ENCODE measurements around the gene ALDH3A1.

- no peak for TF ChIP-seq CTCF (IDR thresholded peaks at IDR 0.05)
- TF ChIP-seq POLR2A (IDR thresholded peaks at IDR 0.05): no peak
These were observed 33.3 kb downstream of the ALDH3A1 start for GRCh38 chr17:19714542-19715411.
